Central memory CD8-positive, alpha-beta T cell (primary cell): Measurements from ENCODE around the gene ATAD3A.
"Not testable (repeated sequence)": the region's sequence is repeated elsewhere in the genome, so short reads cannot be mapped to it uniquely, and the experiment has no call there.

Experiments used
- ATAC-seq: fragments of 150-1000 bp; cut with Tn5 transposase; replicated peaks from 2 replicates; pipeline ENCODE4 v1.10.0; 2022; ENCODE audit warnings: mild to moderate bottlenecking, moderate FRiP score, moderate number of reproducible peaks; ENCODE audit not compliant: poor library complexity, severe bottlenecking; ENCODE audit errors: extremely low read depth
- DNase-seq, 2 donors: peaks; one replicate each; pipeline ENCODE4 v3.0.0; 2021; ENCODE audit warnings: low spot score in 2 of 2
- H3K27ac Mint-ChIP-seq: one replicate; pipeline ENCODE4 v1.8.0; 2022; ENCODE audit warnings: low read depth, mild to moderate bottlenecking, moderate library complexity, mixed read lengths
- H3K27me3 Mint-ChIP-seq: one replicate; pipeline ENCODE4 v1.8.0; 2022; ENCODE audit warnings: mixed read lengths
- H3K36me3 Mint-ChIP-seq: one replicate; pipeline ENCODE4 v1.8.0; 2022; ENCODE audit warnings: mild to moderate bottlenecking, moderate library complexity, mixed read lengths; ENCODE audit not compliant: insufficient read depth
- H3K4me1 Mint-ChIP-seq: one replicate; pipeline ENCODE4 v1.8.0; 2022; ENCODE audit warnings: mixed read lengths
- H3K4me3 Mint-ChIP-seq: one replicate; pipeline ENCODE4 v1.8.0; 2022; ENCODE audit warnings: mild to moderate bottlenecking, moderate library complexity, mixed read lengths
- H3K9me3 Mint-ChIP-seq: one replicate; pipeline ENCODE4 v1.8.0; 2022; ENCODE audit warnings: mixed read lengths

Gene ATAD3A

DNA sequence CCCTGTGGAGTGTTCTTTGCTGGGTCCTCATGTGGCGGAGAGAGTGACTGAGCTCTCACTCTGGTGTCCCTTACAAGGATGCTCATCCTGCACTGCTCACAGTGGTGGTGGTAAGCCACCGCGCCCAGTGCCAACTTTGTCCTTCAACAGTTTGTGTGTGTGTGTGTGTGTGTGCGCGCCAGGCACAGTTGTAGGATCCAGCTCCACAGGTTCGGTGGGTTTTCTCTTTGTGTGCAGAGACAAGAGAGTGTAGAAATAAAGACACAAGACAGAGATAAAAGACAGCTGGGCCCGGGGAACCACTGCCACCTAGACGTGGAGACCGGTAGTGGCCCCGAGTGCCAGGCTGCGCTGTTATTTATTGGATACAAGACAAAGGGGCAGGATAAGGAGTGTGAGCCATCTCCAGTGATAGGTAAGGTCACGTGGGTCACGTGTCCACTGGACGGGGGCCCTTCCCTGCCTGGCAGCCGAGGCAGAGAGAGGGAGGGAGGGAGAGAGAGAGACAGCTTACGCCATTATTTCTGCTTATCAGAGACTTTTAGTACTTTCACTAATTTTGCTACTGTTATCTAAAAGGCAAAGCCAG is 7.1 kb upstream of the ATAD3A start:
- peak; percentile 75 for ATAC-seq
- DNase-seq = peak; percentile 59 to 65
- H3K4me3 Mint-ChIP-seq = peak overlapping the region; percentile 76
- H3K9me3 Mint-ChIP-seq, H3K27me3 Mint-ChIP-seq, H3K36me3 Mint-ChIP-seq: not testable (repeated sequence)
- peak overlapping the region; percentile 89 for H3K27ac Mint-ChIP-seq
- peaks cover 14% of the 10 kb centered on the region for H3K4me1 Mint-ChIP-seq

GRCh38 chr1:1505366-1505798 is 6.6 kb upstream of the ATAD3A start:
- Mint-ChIP-seq H3K4me1 (peaks cover 14% of the 10 kb centered on the region), H3K4me3 (peak overlapping the region; percentile 76), H3K27ac (peak overlapping the region; percentile 89)
- DNase-seq, H3K9me3 Mint-ChIP-seq, H3K27me3 Mint-ChIP-seq, H3K36me3 Mint-ChIP-seq: not testable (repeated sequence)
- peak; percentile 57 for ATAC-seq

- Mint-ChIP-seq H3K27ac (peak overlapping the region; percentile 89), H3K4me1 (peaks cover 15% of the 10 kb centered on the region), H3K4me3 (peak overlapping the region; percentile 76)
- not testable (repeated sequence) for H3K36me3 Mint-ChIP-seq, H3K27me3 Mint-ChIP-seq, DNase-seq, H3K9me3 Mint-ChIP-seq, ATAC-seq
These were observed 6.2 kb upstream of the ATAD3A start for GRCh38 chr1:1505801-1506200.

GRCh38 chr1:1507305-1507704 is 4.7 kb upstream of the ATAD3A start:
- H3K27me3 Mint-ChIP-seq = no peaks in the 10 kb centered on the region
- H3K36me3 Mint-ChIP-seq = peaks cover 10% of the 10 kb centered on the region
- ATAC-seq = no peak
- H3K4me1 Mint-ChIP-seq = peaks cover 20% of the 10 kb centered on the region
- DNase-seq = no peak
- no peaks in the 10 kb centered on the region for H3K9me3 Mint-ChIP-seq
- no peak overlapping the region for H3K4me3 Mint-ChIP-seq
- no peak overlapping the region for H3K27ac Mint-ChIP-seq

GRCh38 chr1:1508775-1509464 is 3.0 kb upstream of the ATAD3A start:
- not testable (repeated sequence) for H3K4me3 Mint-ChIP-seq, H3K27ac Mint-ChIP-seq, H3K27me3 Mint-ChIP-seq, ATAC-seq, H3K9me3 Mint-ChIP-seq, DNase-seq
- Mint-ChIP-seq H3K36me3 (peaks cover 10% of the 10 kb centered on the region), H3K4me1 (peaks cover 25% of the 10 kb centered on the region)

GRCh38 chr1:1509465-1509850 is 2.5 kb upstream of the ATAD3A start:
- H3K27me3 Mint-ChIP-seq, ATAC-seq, DNase-seq, H3K9me3 Mint-ChIP-seq, H3K27ac Mint-ChIP-seq, H3K4me3 Mint-ChIP-seq: not testable (repeated sequence)
- Mint-ChIP-seq H3K4me1 (peaks cover 26% of the 10 kb centered on the region), H3K36me3 (peaks cover 10% of the 10 kb centered on the region)

- ATAC-seq = no peak
- Mint-ChIP-seq H3K27ac (peak overlapping the region; percentile 90), H3K4me1 (peaks cover 12% of the 10 kb centered on the region), H3K9me3 (no peaks in the 10 kb centered on the region), H3K4me3 (peak overlapping the region; percentile 93), H3K27me3 (no peaks in the 10 kb centered on the region), H3K36me3 (peaks cover 10% of the 10 kb centered on the region)
- DNase-seq = no peak
These were observed 940 bp upstream of the ATAD3A start for GRCh38 chr1:1510912-1511532.

- Mint-ChIP-seq H3K36me3 (peaks cover 13% of the 10 kb centered on the region), H3K4me3 (peak overlapping the region; percentile 93), H3K27ac (peak overlapping the region; percentile 90), H3K4me1 (peaks cover 12% of the 10 kb centered on the region)
- not testable (repeated sequence) for DNase-seq, H3K27me3 Mint-ChIP-seq, H3K9me3 Mint-ChIP-seq
- peak; percentile 17 for ATAC-seq
These were observed 463 bp downstream of the ATAD3A start for GRCh38 chr1:1512425-1512824.

GRCh38 chr1:1513675-1514074 is 1.7 kb downstream of the ATAD3A start:
- H3K4me1 Mint-ChIP-seq = peaks cover 12% of the 10 kb centered on the region
- H3K4me3 Mint-ChIP-seq = peak overlapping the region; percentile 58
- H3K36me3 Mint-ChIP-seq = peaks cover 17% of the 10 kb centered on the region
- H3K9me3 Mint-ChIP-seq, H3K27me3 Mint-ChIP-seq, ATAC-seq, DNase-seq: not testable (repeated sequence)
- peak overlapping the region; percentile 53 for H3K27ac Mint-ChIP-seq

DNA sequence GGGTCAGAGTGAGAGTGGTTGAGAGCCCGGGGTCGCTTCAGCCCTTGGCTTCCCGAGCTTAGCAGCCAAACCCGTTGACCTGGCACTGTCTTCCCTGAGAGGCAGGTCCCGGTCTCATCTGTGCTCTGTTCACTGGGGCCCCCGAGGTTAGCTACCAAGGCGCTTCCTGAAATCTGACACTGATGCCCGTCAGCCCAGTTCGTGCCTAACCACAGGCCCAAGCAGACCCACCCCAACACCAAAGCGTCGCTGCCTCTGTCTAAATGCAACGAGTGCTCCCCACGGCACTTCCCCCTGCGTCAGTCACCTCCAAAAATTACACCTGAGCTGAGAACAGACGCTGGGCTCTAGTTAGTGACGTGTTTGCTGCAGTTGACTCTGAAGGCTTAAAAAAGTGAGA is 2.4 kb downstream of the ATAD3A start:
- H3K27me3 Mint-ChIP-seq, ATAC-seq, H3K9me3 Mint-ChIP-seq, H3K4me3 Mint-ChIP-seq, H3K27ac Mint-ChIP-seq, DNase-seq: not testable (repeated sequence)
- Mint-ChIP-seq H3K4me1 (peaks cover 12% of the 10 kb centered on the region), H3K36me3 (peaks cover 17% of the 10 kb centered on the region)

GRCh38 chr1:1516923-1517322 is 5.0 kb downstream of the ATAD3A start:
- peaks cover 13% of the 10 kb centered on the region for H3K36me3 Mint-ChIP-seq
- ATAC-seq, H3K4me1 Mint-ChIP-seq, H3K9me3 Mint-ChIP-seq, DNase-seq, H3K4me3 Mint-ChIP-seq, H3K27ac Mint-ChIP-seq, H3K27me3 Mint-ChIP-seq: not testable (repeated sequence)

DNA sequence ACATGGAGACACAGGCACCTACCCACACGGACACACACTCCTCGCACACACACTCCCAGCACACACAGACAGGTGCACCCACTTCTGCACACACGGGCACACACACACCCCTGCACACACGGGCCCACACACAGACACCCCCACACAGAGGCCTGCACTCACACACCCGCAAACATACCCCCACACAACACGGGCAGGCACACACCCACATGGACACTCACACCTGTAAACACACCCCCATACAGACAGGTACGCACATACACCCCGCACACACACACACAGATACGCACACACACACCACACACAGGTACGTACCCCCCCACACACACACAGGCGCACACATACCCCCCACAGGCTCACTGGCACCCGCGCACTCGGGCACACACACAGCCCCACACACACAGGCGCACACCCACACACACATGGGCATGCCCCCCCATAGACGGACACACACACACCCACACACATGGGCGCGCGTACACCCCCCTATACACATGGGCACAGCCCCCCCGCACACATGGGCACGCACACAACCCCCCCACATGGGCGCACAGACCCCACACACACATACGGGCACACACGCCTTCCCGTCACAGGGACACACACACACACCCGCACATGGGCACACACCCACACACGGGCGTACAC is 6.1 kb downstream of the ATAD3A start:
- H3K27ac Mint-ChIP-seq = peak overlapping the region; percentile 73

More for the DNA sequence above, 6.1 kb downstream of the ATAD3A start:
- no peak for DNase-seq
- Mint-ChIP-seq H3K27me3 (no peaks in the 10 kb centered on the region), H3K36me3 (peaks cover 11% of the 10 kb centered on the region), H3K4me1 (peaks cover 6% of the 10 kb centered on the region), H3K9me3 (no peaks in the 10 kb centered on the region), H3K4me3 (no peak overlapping the region)
- no peak for ATAC-seq
